Uterus (tissue), 4 donors: ENCODE data around the gene CSNK1G2. TPM values are rescaled to one million over a fixed set of nuclear protein-coding genes. Genes with fewer than 3 reads are reported as not detected.

Experiments used
- DNase-seq, 2 donors: peaks; one replicate each; pipeline ENCODE4 v3.0.0-alpha.2; 2019 to 2020
- H3K27ac ChIP-seq, 2 donors: fragments of 200-600 bp; sonication (generic); 1 replicate in 1 of 2; 2 replicates in 1 of 2; pipeline ENCODE4 v1.5.1; 2016 to 2018
- H3K27me3 ChIP-seq, 2 donors: fragments of 200-600 bp; sonication (generic); one replicate each; pipeline ENCODE4 v1.5.1; 2018 to 2019; ENCODE audit warnings: control low read depth in 1 of 2
- H3K36me3 ChIP-seq, 2 donors: fragments of 200-600 bp; sonication (generic); one replicate each; pipeline ENCODE4 v1.5.1; 2019; ENCODE audit warnings: control low read depth in 1 of 2
- H3K4me1 ChIP-seq, 2 donors: fragments of 200-600 bp; sonication (generic); one replicate each; pipeline ENCODE4 v1.5.1; 2018 to 2019; ENCODE audit warnings: control low read depth in 1 of 2
- H3K4me3 ChIP-seq, 2 donors: fragments of 200-600 bp; sonication (generic); 1 replicate in 1 of 2; 2 replicates in 1 of 2; pipeline ENCODE4 v1.5.1; 2018 to 2019; ENCODE audit warnings: mild to moderate bottlenecking in 1 of 2
- H3K9me3 ChIP-seq, 2 donors: fragments of 200-600 bp; sonication (generic); one replicate each; pipeline ENCODE4 v1.5.1; 2019; ENCODE audit warnings: control low read depth in 1 of 2
- CTCF ChIP-seq, 4 experiments: fragments of 200-600 bp in 2 of 4; fragments of 450-650 bp in 2 of 4; sonication (generic) in 2 of 4; IDR thresholded peaks; one replicate each; pipeline ENCODE4 v1.5.1; 2016 to 2019; ENCODE audit warnings: antibody characterized with exemption in 4 of 4, mild to moderate bottlenecking in 2 of 4, moderate library complexity in 1 of 4
- POLR2A ChIP-seq, 2 donors: fragments of 450-650 bp; IDR thresholded peaks; one replicate each; pipeline ENCODE4 v1.6.1; 2016; ENCODE audit warnings: antibody characterized with exemption in 2 of 2, mild to moderate bottlenecking in 1 of 2, moderate library complexity in 1 of 2
- intact Hi-C: fragments of 100-400 bp; cut with DNase I; formaldehyde crosslinking; loops from one replicate; pipeline ENCODE4 v1.15.1; 2023; ENCODE audit warnings: low total_unique reads
- total RNA-seq, 4 donors: library from RNA; depleted of rRNA in 3 of 4; stranded (reverse); fragments of >200 nt in 3 of 4; gene quantifications; one replicate each; pipeline versions ENCODE4 v1.1.0 to v1.2.4, GENCODE V29; 2014 to 2023
- donor health status: DM: yes; HTN: yes; CAD: no.

CSNK1G2 gene
- total RNA-seq, 4 donors from 2014 or later: 8.2 to 59.4 (median 46.7) TPM

GRCh38 chr19:1911995-1912394 lies 29.0 kb upstream of the CSNK1G2 start:
- Histone ChIP-seq H3K27ac (no peak overlapping the region), H3K27me3 (no peaks in the 10 kb centered on the region), H3K36me3 (no peaks in the 10 kb centered on the region), H3K9me3 (no peaks in the 10 kb centered on the region), H3K4me1 (no peaks in the 10 kb centered on the region), H3K4me3 (no peak overlapping the region)
- DNase-seq: no peak
- intact Hi-C loops: no loop called here
- TF ChIP-seq POLR2A (IDR thresholded peaks at IDR 0.05) (no peak), CTCF (IDR thresholded peaks at IDR 0.05) (no peak)

- no peak overlapping the region for H3K4me3 ChIP-seq
- no peak overlapping the region for H3K27ac ChIP-seq
- H3K36me3 ChIP-seq: no peaks in the 10 kb centered on the region
- no peak for DNase-seq
- H3K9me3 ChIP-seq: no peaks in the 10 kb centered on the region
- intact Hi-C loops: no loop called here
- H3K27me3 ChIP-seq: no peaks in the 10 kb centered on the region
- no peaks in the 10 kb centered on the region for H3K4me1 ChIP-seq
- no peak for TF ChIP-seq CTCF (IDR thresholded peaks at IDR 0.05)
- no peak for TF ChIP-seq POLR2A (IDR thresholded peaks at IDR 0.05)
Observed at GRCh38 chr19:1912760-1913505, 28.0 kb upstream of the CSNK1G2 start.

GRCh38 chr19:1913781-1914577 lies 27.0 kb upstream of the CSNK1G2 start:
- Histone ChIP-seq H3K9me3 (no peaks in the 10 kb centered on the region), H3K36me3 (no peaks in the 10 kb centered on the region), H3K27ac (no peak overlapping the region), H3K4me1 (no peaks in the 10 kb centered on the region), H3K27me3 (no peaks in the 10 kb centered on the region), H3K4me3 (no peak overlapping the region)
- TF ChIP-seq CTCF (IDR thresholded peaks at IDR 0.05): no peak
- TF ChIP-seq POLR2A (IDR thresholded peaks at IDR 0.05): no peak
- intact Hi-C loops: no loop called here
- DNase-seq: no peak

- intact Hi-C loops: no loop called here
- Histone ChIP-seq H3K36me3 (no peaks in the 10 kb centered on the region), H3K4me1 (no peaks in the 10 kb centered on the region), H3K9me3 (no peaks in the 10 kb centered on the region), H3K27me3 (no peaks in the 10 kb centered on the region), H3K4me3 (no peak overlapping the region), H3K27ac (no peak overlapping the region)
- TF ChIP-seq CTCF (IDR thresholded peaks at IDR 0.05): no peak
- TF ChIP-seq POLR2A (IDR thresholded peaks at IDR 0.05): no peak
- no peak for DNase-seq
Observed at GRCh38 chr19:1914826-1915341, 26.1 kb upstream of the CSNK1G2 start.

GRCh38 chr19:1917146-1917545 lies 23.8 kb upstream of the CSNK1G2 start:
- no peak overlapping the region for H3K4me3 ChIP-seq
- no peaks in the 10 kb centered on the region for H3K9me3 ChIP-seq
- H3K27me3 ChIP-seq: no peaks in the 10 kb centered on the region
- no peaks in the 10 kb centered on the region for H3K4me1 ChIP-seq
- TF ChIP-seq POLR2A (IDR thresholded peaks at IDR 0.05) (no peak), CTCF (IDR thresholded peaks at IDR 0.05) (no peak)
- intact Hi-C loops: no loop called here
- no peak overlapping the region for H3K27ac ChIP-seq
- no peak for DNase-seq
- no peaks in the 10 kb centered on the region for H3K36me3 ChIP-seq
